PC-9 (cell line): ENCODE results near the gene SESN1. TPM values are rescaled to one million over a fixed set of nuclear protein-coding genes. Genes with fewer than 3 reads are reported as not detected.

Source experiments
- BruUV-seq: library from RNA; stranded (reverse); fragments of 400-500 nt; replicated peaks from 2 replicates; lab custom pipeline; 2021; lab: Mats Ljungman, UMichigan
- CTCF ChIA-PET: fragments of 300-600 bp; sonication (Branson Sonifier 250); formaldehyde crosslinking; loops from one replicate; lab custom pipeline; 2022; ENCODE audit warnings: antibody characterized with exemption; lab: Charles Lee
- POLR2A ChIA-PET: fragments of 300-600 bp; sonication (Branson Sonifier 250); formaldehyde crosslinking; loops from one replicate; lab custom pipeline; 2022; ENCODE audit warnings: antibody characterized with exemption; ENCODE audit not compliant: unreplicated experiment; lab: Charles Lee
- DNase-seq, 2 experiments: peaks; one replicate each; pipeline versions ENCODE4 v3.0.0 to v3.0.0-alpha.2; 2015 to 2022; ENCODE audit warnings: mixed read lengths in 1 of 2
- H2AFZ ChIP-seq: fragments of 200-600 bp; sonication (generic); 2 replicates; pipeline ENCODE4 v1.8.1; 2017; ENCODE audit warnings: antibody characterized with exemption
- H3F3A ChIP-seq: fragments of 200-600 bp; sonication (generic); 2 replicates; pipeline ENCODE4 v1.8.1; 2017; ENCODE audit warnings: antibody characterized with exemption, mild to moderate bottlenecking, low read depth; ENCODE audit not compliant: insufficient read depth
- H3K27ac ChIP-seq: fragments of 200-600 bp; sonication (generic); 2 replicates; pipeline ENCODE4 v1.6.1; 2016; ENCODE audit warnings: mixed run types
- H3K27me3 ChIP-seq: fragments of 200-600 bp; sonication (generic); 2 replicates; pipeline ENCODE4 v1.6.1; 2016; ENCODE audit warnings: low read depth, mixed run types; ENCODE audit not compliant: insufficient read depth
- H3K36me3 ChIP-seq: fragments of 200-600 bp; sonication (generic); 2 replicates; pipeline ENCODE4 v1.6.1; 2016; ENCODE audit warnings: low read depth, mixed run types
- H3K4me1 ChIP-seq: fragments of 200-600 bp; sonication (generic); replicated peaks from 2 replicates; pipeline ENCODE4 v1.6.1; 2016; ENCODE audit warnings: mixed run types; ENCODE audit not compliant: insufficient read depth
- H3K4me2 ChIP-seq: fragments of 200-600 bp; sonication (generic); 2 replicates; pipeline ENCODE4 v1.6.1; 2017; ENCODE audit warnings: mixed run types
- H3K4me3 ChIP-seq: fragments of 200-600 bp; sonication (generic); 2 replicates; pipeline ENCODE4 v1.6.1; 2016; ENCODE audit warnings: mixed run types
- H3K79me2 ChIP-seq: fragments of 200-600 bp; sonication (generic); 2 replicates; pipeline ENCODE4 v1.6.1; 2017; ENCODE audit warnings: low read depth, mixed run types
- H3K9me2 ChIP-seq: fragments of 200-600 bp; sonication (generic); 2 replicates; pipeline ENCODE4 v1.8.1; 2017; ENCODE audit warnings: mild to moderate bottlenecking; ENCODE audit not compliant: insufficient read depth
- H3K9me3 ChIP-seq: fragments of 200-600 bp; sonication (generic); 2 replicates; pipeline ENCODE4 v1.8.1; 2016; ENCODE audit warnings: low read depth; ENCODE audit not compliant: insufficient read depth
- H4K20me1 ChIP-seq: fragments of 200-600 bp; sonication (generic); 2 replicates; pipeline ENCODE4 v1.8.1; 2017; ENCODE audit not compliant: insufficient read depth
- CTCF ChIP-seq: fragments of 200-600 bp; sonication (generic); conservative IDR thresholded peaks from 2 replicates; pipeline ENCODE4 v1.6.1; 2017; ENCODE audit warnings: mixed run types, antibody characterized with exemption, mild to moderate bottlenecking, moderate library complexity
- EZH2 ChIP-seq: fragments of 200-600 bp; sonication (generic); IDR thresholded peaks from 2 replicates; pipeline ENCODE4 v1.8.0; 2017; ENCODE audit warnings: antibody characterized with exemption, low read depth
- intact Hi-C: fragments of 100-400 bp; cut with micrococcal nuclease; formaldehyde crosslinking; loops from one replicate; pipeline ENCODE4 v1.10.0; 2022; ENCODE audit not compliant: unreplicated experiment
- total RNA-seq: library from RNA; stranded (reverse); gene quantifications from 2 replicates; pipeline ENCODE4 v1.2.3, GENCODE V29; 2021

Gene SESN1
- total RNA-seq, 1 experiment from 2014 or later: 6.5 TPM

- intact Hi-C loops: no loop called here
- no peak overlapping the region for H3K27ac ChIP-seq
Measured at GRCh38 chr6:109104512-109104911, 9.9 kb upstream of the SESN1 start.

GRCh38 chr6:109103942-109104341 lies 9.3 kb upstream of the SESN1 start:
- H3K27me3 ChIP-seq: no peaks in the 10 kb centered on the region
- H3K4me1 ChIP-seq: no peaks in the 10 kb centered on the region
- no peaks in the 10 kb centered on the region for H3K9me2 ChIP-seq
- H3K9me3 ChIP-seq: no peaks in the 10 kb centered on the region
- no peak overlapping the region for H3K4me3 ChIP-seq
- H2AFZ ChIP-seq: no peak overlapping the region
- ChIA-PET CTCF (no interaction called here), POLR2A (interaction anchor here (0.5 kb wide), 1 partner anchor 12 kb away, joined by 3 read pairs; no protein-coding TSS in a partner anchor)
- no peaks in the 10 kb centered on the region for H4K20me1 ChIP-seq
- H3K4me2 ChIP-seq: no peak overlapping the region
- TF ChIP-seq EZH2 (no peak), CTCF (no peak)
- intact Hi-C loops: no loop called here
- H3F3A ChIP-seq: no peaks in the 10 kb centered on the region
- H3K79me2 ChIP-seq: no peaks in the 10 kb centered on the region
- no peak overlapping the region for H3K27ac ChIP-seq
- DNase-seq: no peak
- BruUV-seq: no TSS peak
- no peaks in the 10 kb centered on the region for H3K36me3 ChIP-seq

More at GRCh38 chr6:109104512-109104911, 9.9 kb upstream of the SESN1 start:
- Histone ChIP-seq H3K9me2 (no peaks in the 10 kb centered on the region), H3K9me3 (no peaks in the 10 kb centered on the region), H2AFZ (no peak overlapping the region), H3K79me2 (no peaks in the 10 kb centered on the region), H4K20me1 (no peaks in the 10 kb centered on the region), H3F3A (no peaks in the 10 kb centered on the region), H3K4me3 (no peak overlapping the region), H3K4me1 (no peaks in the 10 kb centered on the region), H3K27me3 (no peaks in the 10 kb centered on the region), H3K4me2 (no peak overlapping the region), H3K36me3 (no peaks in the 10 kb centered on the region)
- DNase-seq: no peak
- no peak for TF ChIP-seq CTCF
- no peak for TF ChIP-seq EZH2
- no TSS peak for BruUV-seq
- ChIA-PET POLR2A (interaction anchor here (0.5 to 0.6 kb wide), 2 partner anchors 11 to 73 kb away, joined by 3 to 5 read pairs; no protein-coding TSS in a partner anchor), CTCF (no interaction called here)

GRCh38 chr6:109102762-109103161 lies 8.1 kb upstream of the SESN1 start:
- Histone ChIP-seq H4K20me1 (no peaks in the 10 kb centered on the region), H3F3A (no peaks in the 10 kb centered on the region), H3K4me2 (no peak overlapping the region), H3K4me3 (no peak overlapping the region), H3K9me2 (no peaks in the 10 kb centered on the region), H3K4me1 (no peaks in the 10 kb centered on the region), H3K36me3 (no peaks in the 10 kb centered on the region), H3K27me3 (no peaks in the 10 kb centered on the region), H3K9me3 (no peaks in the 10 kb centered on the region), H3K79me2 (0 out of 2 replicates have a peak, but pooled peaks cover 3% of the 10 kb centered on the region), H2AFZ (no peak overlapping the region), H3K27ac (no peak overlapping the region)
- intact Hi-C loops: no loop called here
- ChIA-PET POLR2A (no interaction called here), CTCF (no interaction called here)
- TF ChIP-seq EZH2 (no peak), CTCF (no peak)
- DNase-seq: no peak
- no TSS peak for BruUV-seq
